GM19324 (cell line): Measurements from ENCODE around the gene KLF15.

Source experiments
- ATAC-seq: cut with Tn5 transposase; IDR thresholded peaks from one replicate; pipeline ENCODE4 v1.9.1; 2021; ENCODE audit warnings: mild to moderate bottlenecking, moderate library complexity; ENCODE audit not compliant: unreplicated experiment, low FRiP score

The KLF15 gene

GRCh38 chr3:126308394-126309125, 48.6 kb downstream of the KLF15 start:
- ATAC-seq, result no peak

- ATAC-seq, result no peak
These were observed 49.4 kb downstream of the KLF15 start for GRCh38 chr3:126307591-126308393.

GRCh38 chr3:126306888-126307482, 50.2 kb downstream of the KLF15 start:
- ATAC-seq, result no peak

- ATAC-seq, result no peak
These were observed 50.8 kb downstream of the KLF15 start for GRCh38 chr3:126306397-126306796.

GRCh38 chr3:126305427-126305826, 51.8 kb downstream of the KLF15 start:
- no peak for ATAC-seq

GRCh38 chr3:126304704-126305103, 52.5 kb downstream of the KLF15 start:
- ATAC-seq, result no peak

- no peak for ATAC-seq
These were observed 52.9 kb downstream of the KLF15 start for GRCh38 chr3:126304291-126304690.

GRCh38 chr3:126303272-126303671, 53.9 kb downstream of the KLF15 start:
- ATAC-seq, result no peak

- no peak for ATAC-seq
These were observed 56.3 kb downstream of the KLF15 start for GRCh38 chr3:126300761-126301481.

GRCh38 chr3:126300001-126300760, 57.0 kb downstream of the KLF15 start:
- no peak for ATAC-seq

GRCh38 chr3:126295407-126295939, 61.7 kb downstream of the KLF15 start:
- ATAC-seq, result no peak

- ATAC-seq, result no peak
These were observed 62.9 kb downstream of the KLF15 start for GRCh38 chr3:126294211-126294808.

GRCh38 chr3:126293370-126294082, 63.7 kb downstream of the KLF15 start:
- ATAC-seq, result no peak
